ENCODE results near the gene GLT6D1. TPM values are rescaled to one million over a fixed set of nuclear protein-coding genes. Genes with fewer than 3 reads are reported as not detected.
"Not testable (repeated sequence)": the region's sequence is repeated elsewhere in the genome, so short reads cannot be mapped to it uniquely, and the experiment has no call there.

Gene GLT6D1, protein sequence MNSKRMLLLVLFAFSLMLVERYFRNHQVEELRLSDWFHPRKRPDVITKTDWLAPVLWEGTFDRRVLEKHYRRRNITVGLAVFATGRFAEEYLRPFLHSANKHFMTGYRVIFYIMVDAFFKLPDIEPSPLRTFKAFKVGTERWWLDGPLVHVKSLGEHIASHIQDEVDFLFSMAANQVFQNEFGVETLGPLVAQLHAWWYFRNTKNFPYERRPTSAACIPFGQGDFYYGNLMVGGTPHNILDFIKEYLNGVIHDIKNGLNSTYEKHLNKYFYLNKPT
- total RNA-seq (2014; rRNA removed; shearing (Covaris generic)) = not detected in 2 replicates

DNA sequence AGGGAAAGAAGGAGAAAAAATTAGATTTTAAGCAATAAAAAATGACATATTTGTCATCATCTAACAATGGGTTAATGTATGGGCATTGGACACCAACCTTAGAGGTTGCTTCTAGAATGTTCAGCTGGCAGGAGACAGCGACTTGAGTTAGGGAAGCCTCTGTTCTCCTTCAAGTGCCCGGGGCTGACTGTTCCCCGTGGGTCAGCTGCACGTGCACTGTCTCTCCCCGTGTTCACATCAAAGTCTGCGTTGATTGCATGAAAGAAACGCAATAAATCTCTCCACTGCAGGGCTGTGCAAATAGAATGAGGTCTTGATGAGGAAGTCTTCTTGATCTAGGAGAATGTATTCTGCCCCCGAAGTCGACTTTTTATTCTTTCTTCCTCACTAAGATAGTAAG, at the start of gene GLT6D1:
GLT6D1 (minus strand) TSS at position 345 of the 400 bp plus-strand sequence. CDS start 353 bp downstream, outside the sequence.
- DNase-seq (ENCODE audit: low spot score) = no peak

DNA sequence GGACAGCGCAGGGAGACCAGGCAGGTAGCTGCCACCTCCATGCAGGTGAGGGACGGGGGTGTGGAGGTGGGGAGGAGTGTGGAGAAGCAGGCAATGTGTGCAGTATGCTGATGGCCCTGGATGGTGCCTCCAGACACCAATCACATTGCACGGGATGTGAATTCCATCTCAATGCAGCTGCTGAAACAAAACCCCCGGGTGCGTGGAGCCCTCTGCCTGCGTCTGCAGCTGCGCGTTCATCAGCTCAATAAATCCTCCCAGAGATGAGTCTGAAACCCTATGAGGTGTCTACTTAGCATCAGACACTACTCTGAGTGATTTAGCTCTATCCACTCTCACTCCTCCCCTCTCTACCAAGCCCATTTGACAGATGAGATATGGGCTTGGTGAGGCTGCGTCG, 49.7 kb upstream of the GLT6D1 start:
- DNase-seq (ENCODE audit: low spot score) = no peak

DNA sequence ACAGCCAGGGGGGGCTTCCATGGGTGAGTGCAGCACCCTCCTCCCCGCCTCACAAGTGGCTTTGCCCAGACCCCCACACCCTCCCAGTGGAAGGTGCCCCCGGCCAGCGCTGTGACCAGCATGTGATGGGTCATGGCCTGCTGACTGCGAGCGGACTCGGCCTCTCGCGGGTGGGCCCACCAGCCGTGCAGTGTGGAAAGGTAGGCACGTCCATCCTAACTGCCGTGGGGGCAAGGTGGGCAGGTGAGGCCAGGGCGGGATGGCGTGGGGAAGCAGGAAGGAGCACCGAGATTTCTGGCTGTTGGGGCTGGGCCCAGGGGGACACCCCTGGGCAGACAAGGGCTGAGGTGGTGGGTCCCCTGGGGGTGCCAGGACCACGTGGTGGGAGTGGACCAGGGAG, 47.9 kb upstream of the GLT6D1 start:
- DNase-seq (ENCODE audit: low spot score) = no peak

DNA sequence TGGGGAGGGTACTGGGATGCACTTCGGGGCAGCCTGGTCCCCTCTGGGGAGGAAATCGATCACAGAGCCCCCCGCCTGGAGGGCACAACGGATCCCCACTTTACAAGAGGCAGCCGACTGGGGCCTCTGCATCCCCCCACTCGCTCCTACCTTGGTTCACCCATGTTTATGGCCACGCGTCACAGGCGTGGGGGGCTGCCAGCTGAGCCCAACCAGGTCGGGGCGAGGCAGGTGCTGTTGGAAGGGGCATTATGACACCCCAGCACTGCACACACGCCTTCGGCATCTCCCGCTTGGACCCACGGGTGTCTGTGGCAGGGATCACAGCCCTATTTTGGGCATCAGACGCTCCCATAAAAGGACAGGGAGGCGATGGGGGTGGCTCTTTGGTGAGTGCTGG, 45.4 kb upstream of the GLT6D1 start:
- no peak for DNase-seq (ENCODE audit: low spot score)

DNA sequence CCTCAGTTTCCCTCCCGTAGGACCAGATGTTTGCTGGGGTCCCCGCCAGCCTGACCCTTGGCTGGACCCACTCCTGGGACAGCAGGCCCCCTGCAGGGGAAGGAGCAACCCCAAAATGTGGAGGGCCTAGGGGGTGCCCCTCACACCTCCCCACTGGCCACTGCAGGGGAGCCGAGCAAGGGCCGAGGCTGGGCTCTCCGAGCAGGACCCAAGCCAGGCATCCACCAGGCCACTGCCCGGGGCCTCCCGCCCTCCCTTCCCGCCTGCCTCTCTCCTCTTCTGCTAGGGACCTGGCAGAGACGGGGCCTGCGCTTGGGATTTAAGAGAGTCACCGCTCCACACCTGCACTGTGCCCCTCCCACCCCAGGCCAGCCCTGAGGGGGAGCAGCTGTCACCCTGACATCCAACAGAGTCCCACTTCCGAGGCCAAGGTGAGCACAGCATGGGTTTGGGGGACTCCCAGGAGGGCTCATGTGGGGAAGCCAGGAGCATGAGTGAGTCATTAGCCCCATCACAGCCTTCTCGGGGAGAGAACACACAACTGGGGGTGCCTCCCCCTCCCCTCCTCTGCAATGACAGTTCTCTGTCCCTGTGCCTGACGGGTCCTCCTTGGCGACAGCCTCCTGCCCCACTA, 44.2 kb upstream of the GLT6D1 start:
- no peak for DNase-seq (ENCODE audit: low spot score)

DNA sequence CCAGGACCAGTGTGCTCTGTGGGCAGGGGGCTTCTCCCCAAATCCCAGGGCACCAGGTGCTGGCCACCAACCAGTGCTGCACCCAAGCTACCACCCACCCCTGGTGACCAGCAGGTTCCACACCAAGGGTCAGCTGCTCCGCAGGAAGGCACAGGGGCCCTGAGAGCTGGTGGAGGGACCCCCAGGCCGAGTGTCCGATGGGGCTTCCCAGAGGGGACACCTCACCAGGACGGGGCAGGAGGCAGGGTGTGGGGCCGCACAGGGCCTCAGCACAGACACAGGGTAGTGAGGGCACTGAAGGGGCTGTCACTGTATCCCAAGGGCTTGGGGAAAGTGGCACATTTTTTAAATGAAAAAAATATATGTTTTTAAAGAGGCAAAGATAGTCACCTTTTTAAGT, 41.8 kb upstream of the GLT6D1 start:
- no peak for DNase-seq (ENCODE audit: low spot score)

DNA sequence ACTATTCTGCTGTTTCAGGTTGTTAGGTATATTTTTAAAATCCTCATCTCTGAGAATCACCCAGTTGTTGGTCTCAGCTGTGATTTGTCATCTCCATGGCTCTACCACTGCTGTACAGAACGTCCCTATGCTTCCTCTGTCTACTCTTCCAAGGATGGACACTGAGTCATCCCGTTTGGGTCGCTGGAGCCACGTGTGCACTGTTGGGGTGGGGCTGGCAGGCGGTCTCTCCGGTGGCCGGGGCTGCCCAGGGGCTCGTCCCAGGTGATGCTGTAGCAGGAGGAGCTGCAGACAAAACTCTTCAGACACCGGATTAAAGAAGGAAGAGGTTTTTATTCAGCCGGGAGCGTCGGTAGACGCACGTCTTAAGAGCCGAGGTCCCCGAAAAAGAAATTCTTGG, 40.7 kb upstream of the GLT6D1 start:
- DNase-seq (ENCODE audit: low spot score) = no peak

DNA sequence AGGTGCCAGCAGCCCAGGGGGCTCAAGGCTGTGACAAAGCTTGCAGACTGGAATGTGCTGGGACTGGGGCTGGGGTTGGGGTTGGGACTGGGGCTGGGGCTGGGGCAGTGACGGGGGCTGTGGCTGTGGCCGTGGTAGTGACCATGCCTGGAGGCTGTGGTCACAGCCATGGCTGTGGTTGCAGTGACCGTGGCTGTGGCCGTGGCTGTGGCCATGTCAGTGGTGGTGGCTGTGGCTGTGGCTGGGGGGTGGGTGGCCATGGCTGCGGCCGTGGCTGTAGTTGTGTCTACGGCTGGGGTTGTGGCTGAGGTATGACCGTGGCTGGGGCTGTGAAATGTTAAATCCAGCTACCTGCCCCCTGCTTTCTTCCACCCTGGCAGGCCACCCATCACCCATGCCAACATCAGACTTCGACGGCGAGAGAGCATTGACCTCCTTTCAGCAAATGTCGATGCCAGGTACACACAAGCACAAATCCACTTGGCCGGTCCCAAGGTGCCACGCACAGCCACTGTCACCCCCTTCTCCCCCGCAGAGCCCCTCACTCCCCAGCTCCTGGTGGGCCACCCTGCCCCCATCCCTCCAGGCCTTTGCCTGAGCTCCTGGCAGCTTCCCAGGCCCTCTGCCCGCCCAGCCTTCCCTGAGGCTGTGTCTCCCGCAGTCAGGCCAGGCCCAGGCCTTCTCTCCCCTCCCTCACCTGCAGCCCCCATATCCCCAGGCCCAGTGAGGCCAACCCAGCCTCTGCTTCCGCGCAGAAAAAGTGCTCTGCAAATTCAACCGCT, 39.1 kb upstream of the GLT6D1 start:
- DNase-seq (ENCODE audit: low spot score) = no peak

DNA sequence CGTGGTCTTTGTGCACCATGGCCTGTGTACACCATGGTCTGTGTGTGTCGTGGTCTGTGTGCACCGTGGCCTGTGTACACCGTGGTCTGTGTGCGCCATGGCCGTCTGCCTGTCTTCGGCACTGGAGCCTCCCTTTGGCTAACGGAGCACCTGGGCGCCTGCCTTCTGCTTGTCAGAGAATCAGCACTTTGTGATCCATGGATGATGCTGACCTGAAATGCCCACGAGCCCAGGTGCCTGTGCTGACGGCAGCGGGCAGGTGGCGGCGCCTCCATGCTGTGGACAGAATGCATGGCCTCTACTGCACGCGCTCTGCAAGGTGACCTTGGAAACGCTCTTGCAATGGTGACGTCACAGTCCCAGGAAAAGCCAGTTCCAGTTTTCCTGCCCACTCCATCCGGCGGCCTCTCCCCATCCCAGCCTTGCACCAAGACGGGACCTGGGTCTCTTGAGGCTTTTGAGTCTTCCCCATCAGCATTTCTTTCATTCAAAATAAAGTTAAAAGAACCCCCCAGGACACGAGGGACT, 38.4 kb upstream of the GLT6D1 start:
- no peak for DNase-seq (ENCODE audit: low spot score)

DNA sequence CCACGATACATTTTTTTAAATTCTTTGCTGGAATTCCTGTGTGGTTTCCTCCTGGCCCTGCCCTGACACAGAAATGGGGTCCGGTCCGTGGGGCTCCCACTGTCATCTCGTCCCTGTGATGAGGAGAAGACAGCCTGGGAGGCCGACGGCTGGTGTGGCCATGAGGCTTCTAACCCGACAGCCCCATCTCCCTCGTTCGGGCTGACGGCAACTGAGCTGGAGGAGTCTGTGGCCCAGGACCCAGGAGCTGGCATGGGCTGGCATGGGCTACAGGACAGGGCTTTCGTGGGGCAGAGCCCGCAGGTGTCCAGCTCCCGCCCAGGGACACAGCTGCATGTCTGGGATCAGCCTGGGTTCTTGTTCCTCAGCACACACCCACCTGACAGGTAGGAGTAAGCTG, 37.6 kb upstream of the GLT6D1 start:
- no peak for DNase-seq (ENCODE audit: low spot score)

DNA sequence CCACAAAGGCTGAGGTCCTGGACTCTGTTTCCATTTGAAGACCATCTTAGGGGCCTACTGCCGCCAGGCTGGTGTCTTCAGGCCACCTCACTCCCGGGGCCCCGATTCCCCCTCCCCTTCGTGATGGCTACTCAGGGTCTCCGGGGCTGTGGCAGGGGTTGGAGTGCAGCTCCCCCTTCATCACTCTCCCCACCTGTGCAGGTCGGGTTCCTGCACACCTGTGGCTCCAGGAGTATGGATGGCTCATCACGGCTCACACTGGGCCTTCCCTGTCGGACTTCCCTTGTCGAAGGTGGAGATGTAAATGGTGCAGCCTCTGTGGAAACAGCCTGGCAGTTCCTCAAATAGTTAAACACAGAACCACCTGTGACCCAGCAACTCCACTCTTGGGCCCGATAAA, 35.6 kb upstream of the GLT6D1 start:
- DNase-seq (ENCODE audit: low spot score) = no peak

DNA sequence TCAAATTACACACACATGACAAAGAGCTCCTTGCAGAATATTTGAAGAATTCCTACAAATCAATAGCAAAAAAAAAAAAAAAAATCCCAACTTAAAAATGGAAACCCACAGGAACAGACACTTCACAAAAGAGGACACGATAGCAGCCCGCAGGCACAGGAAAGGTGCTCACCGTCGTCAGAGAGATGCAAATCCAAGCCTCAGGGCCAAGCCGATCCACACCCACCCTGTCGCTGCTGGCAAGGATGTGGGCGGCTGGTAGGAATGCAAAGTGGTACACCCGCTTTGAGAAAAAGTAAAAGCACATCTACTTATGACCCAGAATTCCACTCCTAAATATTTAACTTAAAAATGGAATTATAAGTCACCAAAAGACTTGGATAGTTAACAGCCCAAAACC, 34.6 kb upstream of the GLT6D1 start:
- DNase-seq (ENCODE audit: low spot score) = no peak

DNA sequence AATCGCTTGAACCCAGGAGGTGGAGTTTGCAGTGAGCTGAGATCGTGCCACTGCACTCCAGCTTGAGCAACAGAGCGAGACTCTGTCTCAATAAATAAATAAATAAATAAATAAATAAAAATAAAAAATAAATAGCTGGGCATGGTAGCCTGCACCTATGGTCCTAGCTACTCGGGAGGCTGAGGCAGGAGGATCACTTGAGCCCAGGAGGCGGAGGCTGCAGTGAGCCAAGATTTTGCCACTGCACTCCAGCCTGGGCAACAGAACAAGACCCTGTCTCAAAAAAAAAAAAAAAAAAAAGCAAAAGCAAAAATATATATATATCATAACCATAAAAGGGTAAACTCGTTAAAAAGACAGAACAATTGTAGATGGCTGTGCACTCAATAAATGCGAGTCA, 33.4 kb upstream of the GLT6D1 start:
- DNase-seq (ENCODE audit: low spot score) = not testable (repeated sequence)

DNA sequence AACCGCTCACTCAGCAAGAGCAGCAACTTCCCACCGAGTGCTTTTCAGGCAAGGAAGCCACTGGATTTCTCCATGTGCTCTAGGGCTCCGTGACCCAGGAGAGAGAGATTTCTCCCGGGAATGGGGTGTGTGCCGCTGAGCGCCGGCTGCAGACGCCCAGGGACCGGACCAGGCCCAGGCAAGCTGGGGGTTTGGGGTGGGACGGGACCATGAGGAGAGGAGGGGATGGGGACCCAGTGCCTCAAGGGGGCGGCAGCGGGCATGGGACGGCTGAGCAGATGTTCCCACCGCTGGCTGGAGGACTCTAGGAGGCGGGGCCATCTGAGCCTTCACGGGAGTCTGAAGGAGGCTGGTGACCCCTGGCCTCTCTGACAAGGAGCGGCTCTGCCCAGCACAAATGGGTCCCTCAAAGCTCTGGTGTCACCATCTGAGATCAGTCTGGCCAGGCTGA, 32.3 kb upstream of the GLT6D1 start:
- DNase-seq (ENCODE audit: low spot score) = no peak

DNA sequence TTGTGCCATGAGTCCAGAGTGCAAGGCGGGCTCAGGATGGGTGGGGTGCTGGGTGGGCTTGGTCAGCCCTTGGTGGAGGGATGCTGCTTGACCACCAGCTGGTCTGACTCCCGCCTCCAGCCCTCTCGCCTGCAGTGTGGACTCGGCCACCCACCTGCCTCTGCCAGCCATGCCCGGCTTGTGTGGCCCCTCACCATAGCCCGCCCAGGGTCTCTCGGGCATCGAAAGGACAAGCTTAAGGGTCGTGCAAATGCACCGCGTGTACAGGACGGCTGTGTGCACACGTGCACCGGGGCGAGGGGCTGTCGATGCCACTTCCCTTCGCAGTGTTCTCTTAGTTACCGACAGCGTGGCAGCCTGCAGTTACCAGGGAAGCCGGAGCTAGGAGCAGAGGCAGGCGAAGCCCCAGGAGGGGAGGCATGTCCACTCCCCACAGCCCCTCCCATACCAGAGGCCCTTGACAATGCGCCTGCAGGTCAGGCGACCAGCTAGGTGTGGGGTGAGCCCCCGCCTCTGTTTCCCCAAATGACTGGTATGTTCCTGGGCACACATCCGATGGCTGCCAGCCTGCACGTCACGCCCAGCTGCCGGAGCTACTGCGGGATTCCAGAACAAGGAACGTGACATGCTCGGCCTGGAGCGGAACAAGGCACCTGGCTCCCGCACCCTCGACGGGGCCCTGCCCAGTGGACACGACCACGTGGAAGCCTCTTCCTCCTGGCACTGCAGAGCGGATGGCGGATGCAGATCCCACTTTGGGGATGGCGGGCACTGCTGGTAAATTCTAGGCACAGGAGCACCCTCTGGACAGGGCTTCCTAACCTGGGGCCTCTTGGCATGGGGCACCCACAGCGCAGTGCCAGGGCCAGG, 31.6 kb upstream of the GLT6D1 start:
- no peak for DNase-seq (ENCODE audit: low spot score)

DNA sequence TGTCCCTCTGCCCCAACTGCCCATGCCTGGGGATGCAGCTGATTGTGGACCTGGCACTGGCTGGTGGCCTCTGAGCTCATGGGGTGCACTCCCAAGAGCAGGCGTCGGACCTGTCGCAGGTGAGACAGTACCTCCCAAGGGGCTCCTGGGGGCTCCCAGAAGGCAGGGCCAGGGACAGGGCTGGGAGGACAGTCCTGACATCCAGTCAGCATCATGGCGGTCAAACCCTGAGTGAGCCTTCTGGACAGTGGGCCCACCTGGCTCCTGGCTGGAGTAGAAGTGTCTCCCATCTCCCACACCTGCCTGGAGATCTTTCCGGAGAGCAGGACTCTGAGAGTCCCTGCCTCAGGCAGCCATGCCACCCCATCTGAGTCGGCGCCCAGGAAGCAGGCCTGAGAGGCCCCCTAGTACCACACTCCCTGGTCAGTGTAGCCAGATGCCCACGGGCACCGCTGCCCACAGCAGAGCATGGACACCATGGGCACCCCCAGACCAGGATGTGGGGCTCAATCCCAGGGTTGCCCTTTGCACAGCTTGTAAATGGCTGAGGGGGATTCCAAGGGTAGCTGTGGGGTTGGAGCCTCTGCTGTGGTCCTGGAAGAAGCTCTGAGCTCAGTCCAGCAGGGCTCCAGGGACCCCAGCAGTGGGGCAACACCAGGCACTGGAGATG, 30.4 kb upstream of the GLT6D1 start:
- no peak for DNase-seq (ENCODE audit: low spot score)

DNA sequence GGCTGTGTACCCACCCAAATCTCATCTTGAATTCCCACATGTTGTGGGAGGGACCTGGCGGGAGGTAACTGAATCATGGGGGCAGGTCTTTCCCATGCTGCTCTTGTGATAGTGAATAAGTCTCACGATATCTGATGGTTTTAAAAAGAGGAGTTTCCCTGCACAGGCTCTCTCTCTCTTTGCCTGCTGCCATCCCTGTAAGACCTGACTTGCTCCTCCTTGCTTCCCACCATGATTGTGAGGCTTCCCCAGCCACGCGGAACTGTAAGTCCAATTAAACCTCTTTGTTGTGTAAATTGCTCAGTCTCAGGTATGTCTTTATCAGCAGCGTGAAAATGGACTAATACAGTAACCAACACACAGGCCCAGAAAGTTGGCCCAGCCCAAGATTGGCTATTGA, 29.7 kb upstream of the GLT6D1 start:
- not testable (repeated sequence) for DNase-seq (ENCODE audit: low spot score)

DNA sequence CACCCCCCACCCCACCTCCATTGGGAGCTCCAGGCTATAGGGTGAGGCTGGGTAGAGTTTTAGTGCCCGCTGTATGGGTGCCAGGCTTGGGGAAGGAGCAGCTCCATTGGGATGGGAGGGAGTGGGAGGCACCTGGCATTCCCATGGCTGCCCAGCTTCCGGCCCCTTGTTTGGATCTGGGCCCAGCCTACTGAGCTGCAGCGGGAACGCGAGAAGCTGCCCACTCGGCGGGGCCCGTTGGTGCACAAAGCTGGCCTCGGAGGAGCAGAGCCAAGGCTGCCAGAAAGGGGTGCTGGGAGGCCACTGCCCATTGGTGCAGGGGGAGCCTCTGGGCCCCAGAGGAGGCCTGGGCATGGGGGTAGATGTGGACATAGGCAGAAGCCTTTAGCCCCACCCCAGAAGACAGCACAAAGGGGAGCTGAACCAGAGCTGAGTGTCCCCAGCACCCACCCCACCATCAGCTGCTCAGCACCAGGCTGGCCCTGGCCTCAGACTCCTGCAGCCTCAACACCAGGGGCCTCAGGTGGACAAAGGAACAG, 28.2 kb upstream of the GLT6D1 start:
- no peak for DNase-seq (ENCODE audit: low spot score)

DNA sequence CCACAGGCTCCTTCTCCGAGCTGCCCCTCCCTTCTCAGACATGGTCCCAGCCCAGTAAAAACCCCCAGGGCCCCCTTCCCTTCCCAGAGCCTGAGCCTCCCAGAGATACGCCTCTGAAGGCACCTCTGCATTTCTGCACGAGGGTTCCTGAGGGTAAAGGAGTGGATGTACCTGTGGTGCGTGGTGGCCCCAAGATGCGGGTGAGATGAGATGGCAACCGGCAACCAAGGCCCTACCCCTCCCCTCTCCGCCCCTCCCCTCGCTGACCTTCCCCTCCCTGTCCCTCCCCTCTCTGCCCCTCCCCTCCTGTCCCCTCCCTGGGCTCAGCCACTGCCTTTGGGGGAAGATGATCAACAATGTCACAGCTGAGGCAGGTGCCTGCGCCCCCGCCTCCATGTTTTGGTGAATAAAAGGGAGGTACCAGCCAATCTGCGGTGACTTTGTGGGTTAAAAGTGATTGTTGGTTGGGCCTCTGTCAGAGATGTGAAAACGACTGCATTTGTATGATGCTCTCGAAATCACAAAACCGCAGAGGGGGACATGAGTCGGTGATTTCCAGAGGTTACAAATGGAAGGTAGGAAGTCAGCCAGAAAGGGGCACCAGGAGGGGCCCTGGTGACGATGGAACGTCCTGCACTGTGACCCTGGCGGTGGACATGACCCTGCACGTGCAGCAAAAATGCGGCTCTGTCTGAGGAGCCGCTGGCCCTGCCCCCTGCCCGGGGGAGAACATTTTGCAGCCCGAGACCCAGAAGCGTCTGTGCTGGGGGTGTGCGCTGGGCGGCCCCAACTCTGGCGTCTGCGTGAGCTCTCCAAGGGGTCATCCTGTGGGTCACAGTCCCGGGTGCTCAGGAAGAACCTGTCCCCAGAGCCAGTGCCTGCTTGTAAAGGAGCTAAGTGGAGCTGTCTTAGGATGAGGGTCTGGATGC, 27.5 kb upstream of the GLT6D1 start:
- no peak for DNase-seq (ENCODE audit: low spot score)

DNA sequence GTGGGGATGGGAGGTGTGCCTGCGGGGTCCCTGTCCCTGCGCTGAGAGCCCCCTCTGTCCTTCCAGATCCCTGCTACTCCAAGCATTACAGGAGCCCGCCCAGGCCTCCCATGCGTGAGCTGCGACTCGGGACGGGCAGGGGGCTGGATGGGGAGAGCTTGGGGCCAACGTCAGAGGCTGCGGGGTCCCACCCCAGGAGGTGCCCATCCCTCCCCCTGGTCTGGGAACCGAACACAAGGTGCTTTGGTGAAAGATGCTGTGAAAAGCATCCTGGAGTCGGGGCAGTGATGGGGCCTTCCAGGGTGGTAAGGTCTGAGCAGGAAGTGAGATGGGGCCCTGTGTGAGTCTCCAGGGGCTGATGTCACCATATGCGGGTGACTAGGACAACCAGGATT, 26.5 kb upstream of the GLT6D1 start:
- no peak for DNase-seq (ENCODE audit: low spot score)

Measured in A172 (cell line).